Thyroid gland (tissue), 4 donors: ENCODE results near the gene CNBD2.
"Not testable (repeated sequence)": the region's sequence is repeated elsewhere in the genome, so short reads cannot be mapped to it uniquely, and the experiment has no call there.

ENCODE experiments used
- POLR2A ChIP-seq, 2 donors: fragments of 450-650 bp; IDR thresholded peaks; one replicate each; pipeline ENCODE4 v1.6.1; 2017; ENCODE audit warnings: antibody characterized with exemption in 2 of 2, mild to moderate bottlenecking in 2 of 2, moderate library complexity in 1 of 2
- TF ChIP-seq, protein P1 (sequence below), 6 experiments: fragments of 200-600 bp in 3 of 6; fragments of 450-650 bp in 3 of 6; sonication (generic) in 3 of 6; IDR thresholded peaks; one replicate each; pipeline ENCODE4 v1.5.1; 2016 to 2019; ENCODE audit warnings: antibody characterized with exemption in 6 of 6, mild to moderate bottlenecking in 2 of 6, inconsistent platforms in 1 of 6, moderate library complexity in 1 of 6

GRCh38 chr20:36001331-36001730 is 32.9 kb downstream of the CNBD2 start:
- TF ChIP-seq, protein P1, sequence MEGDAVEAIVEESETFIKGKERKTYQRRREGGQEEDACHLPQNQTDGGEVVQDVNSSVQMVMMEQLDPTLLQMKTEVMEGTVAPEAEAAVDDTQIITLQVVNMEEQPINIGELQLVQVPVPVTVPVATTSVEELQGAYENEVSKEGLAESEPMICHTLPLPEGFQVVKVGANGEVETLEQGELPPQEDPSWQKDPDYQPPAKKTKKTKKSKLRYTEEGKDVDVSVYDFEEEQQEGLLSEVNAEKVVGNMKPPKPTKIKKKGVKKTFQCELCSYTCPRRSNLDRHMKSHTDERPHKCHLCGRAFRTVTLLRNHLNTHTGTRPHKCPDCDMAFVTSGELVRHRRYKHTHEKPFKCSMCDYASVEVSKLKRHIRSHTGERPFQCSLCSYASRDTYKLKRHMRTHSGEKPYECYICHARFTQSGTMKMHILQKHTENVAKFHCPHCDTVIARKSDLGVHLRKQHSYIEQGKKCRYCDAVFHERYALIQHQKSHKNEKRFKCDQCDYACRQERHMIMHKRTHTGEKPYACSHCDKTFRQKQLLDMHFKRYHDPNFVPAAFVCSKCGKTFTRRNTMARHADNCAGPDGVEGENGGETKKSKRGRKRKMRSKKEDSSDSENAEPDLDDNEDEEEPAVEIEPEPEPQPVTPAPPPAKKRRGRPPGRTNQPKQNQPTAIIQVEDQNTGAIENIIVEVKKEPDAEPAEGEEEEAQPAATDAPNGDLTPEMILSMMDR (IDR thresholded peaks at IDR 0.05): not testable (repeated sequence)
- TF ChIP-seq POLR2A (IDR thresholded peaks at IDR 0.05): not testable (repeated sequence)
